AG04449 (cell line): ENCODE measurements around the gene UST.

Experiments used
- CTCF ChIA-PET: fragments of 350-600 bp; formaldehyde crosslinking; extraction: SDS; loops from one replicate; lab custom pipeline; 2021; ENCODE audit warnings: antibody characterized with exemption; lab: Yijun Ruan, JAX
- POLR2A ChIA-PET: fragments of 400-600, 350-600 bp; formaldehyde crosslinking; extraction: SDS; loops from one replicate; lab custom pipeline; 2020; ENCODE audit warnings: antibody characterized with exemption, inconsistent platforms; lab: Yijun Ruan, JAX
- DNase-seq: peaks from one replicate; pipeline ENCODE4 v3.0.0-alpha.2; 2010; ENCODE audit warnings: low read depth, low spot score
- H3K4me3 ChIP-seq: 2 replicates; pipeline ENCODE4 v1.5.1; 2011; ENCODE audit warnings: low read depth, mild to moderate bottlenecking, control low read depth, low read length
- CTCF ChIP-seq: IDR thresholded peaks from one replicate; pipeline ENCODE4 v1.5.1; 2011; ENCODE audit warnings: mild to moderate bottlenecking, moderate library complexity, low read length, control low read depth, inconsistent platforms; ENCODE audit not compliant: insufficient read depth; ENCODE audit errors: missing control alignments

Gene UST

GRCh38 chr6:148836751-148837150, 89.9 kb downstream of the UST start:
- no peak overlapping the region for H3K4me3 ChIP-seq
- ChIA-PET POLR2A (interaction anchor here (1.0 kb wide), 1 partner anchor 21 kb away, joined by 3 read pairs; no protein-coding TSS in a partner anchor), CTCF (interaction anchor here (0.7 to 1.5 kb wide), 2 partner anchors 11 to 89 kb away, joined by 3 read pairs; no protein-coding TSS in a partner anchor)
- TF ChIP-seq CTCF, result no peak
- DNase-seq, result no peak

- TF ChIP-seq CTCF, result no peak
- no peak overlapping the region for H3K4me3 ChIP-seq
- DNase-seq, result no peak
- CTCF ChIA-PET, result interaction anchor here (1.5 kb wide), 1 partner anchor 10 kb away, joined by 3 read pairs; no protein-coding TSS in a partner anchor
- POLR2A ChIA-PET, result no interaction called here
Observed at GRCh38 chr6:148837941-148838340, 91.1 kb downstream of the UST start.

- H3K4me3 ChIP-seq, result no peak overlapping the region
- ChIA-PET CTCF (interaction anchor here (0.9 kb wide), 1 partner anchor 17 kb away, joined by 3 read pairs; no protein-coding TSS in a partner anchor), POLR2A (no interaction called here)
- no peak for DNase-seq
- no peak for TF ChIP-seq CTCF
Observed at GRCh38 chr6:148839044-148839443, 92.2 kb downstream of the UST start.

- no peak overlapping the region for H3K4me3 ChIP-seq
- TF ChIP-seq CTCF, result no peak
- POLR2A ChIA-PET, result no interaction called here
- CTCF ChIA-PET, result no interaction called here
- no peak for DNase-seq
Observed at GRCh38 chr6:148840256-148840655, 93.4 kb downstream of the UST start.

- ChIA-PET POLR2A (interaction anchor here (0.5 kb wide), 1 partner anchor 153 kb away, joined by 3 read pairs; no protein-coding TSS in a partner anchor), CTCF (interaction anchor here (1.6 kb wide), 1 partner anchor 264 kb away, joined by 4 read pairs; no protein-coding TSS in a partner anchor)
- no peak for DNase-seq
- no peak for TF ChIP-seq CTCF
- H3K4me3 ChIP-seq, result no peak overlapping the region
Observed at GRCh38 chr6:148842296-148843019, 95.6 kb downstream of the UST start.

GRCh38 chr6:148845464-148845863, 98.6 kb downstream of the UST start:
- ChIA-PET POLR2A (no interaction called here), CTCF (no interaction called here)
- no peak for TF ChIP-seq CTCF
- DNase-seq, result no peak
- no peak overlapping the region for H3K4me3 ChIP-seq
